ENCODE results near the gene OCA2.
A peak's percentile ranks its signal among the peaks of the same experiment; 100 is the strongest.

OCA2 gene

DNA sequence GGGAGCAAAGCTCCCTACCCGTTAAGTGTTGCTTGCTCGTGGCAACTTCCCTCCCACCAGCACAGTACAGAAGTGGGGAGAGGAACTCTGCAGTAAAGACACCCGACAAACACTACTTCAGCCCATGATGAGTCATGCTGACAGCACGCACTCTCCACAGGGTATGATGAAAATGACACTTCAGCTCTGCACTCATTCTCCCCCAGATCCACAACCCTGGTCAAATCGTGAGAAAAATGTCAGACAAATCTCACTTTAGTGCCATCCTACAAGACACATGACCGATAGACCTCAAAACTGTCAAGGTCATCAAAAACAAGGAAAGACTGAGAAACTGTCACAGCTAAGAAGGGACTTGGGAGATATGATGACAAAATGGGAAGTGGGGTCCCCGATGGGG lies 278.9 kb downstream of the OCA2 start:
- TF ChIP-seq SPI1 (IDR thresholded peaks at IDR 0.05; ENCODE audit: borderline replicate concordance, low read depth): peak; percentile 40; the same call in 1 of the 2 replicates
- TF ChIP-seq POLR2AphosphoS5 (IDR thresholded peaks at IDR 0.05; ENCODE audit: low read depth): no peak
- TF ChIP-seq, protein P1, sequence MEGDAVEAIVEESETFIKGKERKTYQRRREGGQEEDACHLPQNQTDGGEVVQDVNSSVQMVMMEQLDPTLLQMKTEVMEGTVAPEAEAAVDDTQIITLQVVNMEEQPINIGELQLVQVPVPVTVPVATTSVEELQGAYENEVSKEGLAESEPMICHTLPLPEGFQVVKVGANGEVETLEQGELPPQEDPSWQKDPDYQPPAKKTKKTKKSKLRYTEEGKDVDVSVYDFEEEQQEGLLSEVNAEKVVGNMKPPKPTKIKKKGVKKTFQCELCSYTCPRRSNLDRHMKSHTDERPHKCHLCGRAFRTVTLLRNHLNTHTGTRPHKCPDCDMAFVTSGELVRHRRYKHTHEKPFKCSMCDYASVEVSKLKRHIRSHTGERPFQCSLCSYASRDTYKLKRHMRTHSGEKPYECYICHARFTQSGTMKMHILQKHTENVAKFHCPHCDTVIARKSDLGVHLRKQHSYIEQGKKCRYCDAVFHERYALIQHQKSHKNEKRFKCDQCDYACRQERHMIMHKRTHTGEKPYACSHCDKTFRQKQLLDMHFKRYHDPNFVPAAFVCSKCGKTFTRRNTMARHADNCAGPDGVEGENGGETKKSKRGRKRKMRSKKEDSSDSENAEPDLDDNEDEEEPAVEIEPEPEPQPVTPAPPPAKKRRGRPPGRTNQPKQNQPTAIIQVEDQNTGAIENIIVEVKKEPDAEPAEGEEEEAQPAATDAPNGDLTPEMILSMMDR (IDR thresholded peaks at IDR 0.05; ENCODE audit: insufficient read depth, low read length): no peak
- peak; percentile 47 to 82 for DNase-seq (ENCODE audit: low read depth in 1 of 2, low spot score in 1 of 2)
- no peaks in the 10 kb centered on the region for H3K27me3 ChIP-seq (ENCODE audit: insufficient read depth, poor library complexity, severe bottlenecking)
- H3K4me3 ChIP-seq (replicated peaks; ENCODE audit: insufficient read depth, low read length): no peak overlapping the region
- no peak overlapping the region for H3K27ac ChIP-seq (replicated peaks)

DNA sequence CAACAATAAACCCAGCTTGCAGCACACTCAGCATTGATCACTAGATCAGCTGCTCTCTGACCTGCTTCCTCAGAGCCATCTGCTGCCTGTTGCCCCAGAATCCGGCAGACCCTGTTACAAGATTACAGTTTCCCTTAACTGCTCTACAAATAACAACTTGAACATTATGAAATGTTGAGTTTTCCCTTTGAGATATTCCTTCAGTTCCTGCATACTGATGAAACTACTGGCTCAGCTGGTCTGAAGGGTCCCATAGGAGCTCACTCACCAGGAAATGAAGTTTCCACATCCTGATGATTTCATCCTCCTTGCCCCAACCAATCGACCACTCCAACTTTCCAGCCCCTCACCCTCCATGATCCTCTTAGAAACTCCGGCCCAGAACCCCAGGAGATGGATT lies 281.9 kb downstream of the OCA2 start:
- no peaks in the 10 kb centered on the region for H3K27me3 ChIP-seq (ENCODE audit: insufficient read depth, poor library complexity, severe bottlenecking)
- H3K4me3 ChIP-seq (replicated peaks; ENCODE audit: insufficient read depth, low read length): no peak overlapping the region
- DNase-seq (ENCODE audit: low read depth in 1 of 2, low spot score in 1 of 2): no peak
- TF ChIP-seq GABPA (IDR thresholded peaks at IDR 0.05; ENCODE audit: low read depth): no peak
- no peak for TF ChIP-seq SPI1 (IDR thresholded peaks at IDR 0.05; ENCODE audit: borderline replicate concordance, low read depth)
- TF ChIP-seq REST (IDR thresholded peaks at IDR 0.05; ENCODE audit: insufficient replicate concordance, low read depth): no peak
- TF ChIP-seq, protein P1 (IDR thresholded peaks at IDR 0.05; ENCODE audit: insufficient read depth, low read length): no peak
- no peak overlapping the region for H3K27ac ChIP-seq (replicated peaks)

DNA sequence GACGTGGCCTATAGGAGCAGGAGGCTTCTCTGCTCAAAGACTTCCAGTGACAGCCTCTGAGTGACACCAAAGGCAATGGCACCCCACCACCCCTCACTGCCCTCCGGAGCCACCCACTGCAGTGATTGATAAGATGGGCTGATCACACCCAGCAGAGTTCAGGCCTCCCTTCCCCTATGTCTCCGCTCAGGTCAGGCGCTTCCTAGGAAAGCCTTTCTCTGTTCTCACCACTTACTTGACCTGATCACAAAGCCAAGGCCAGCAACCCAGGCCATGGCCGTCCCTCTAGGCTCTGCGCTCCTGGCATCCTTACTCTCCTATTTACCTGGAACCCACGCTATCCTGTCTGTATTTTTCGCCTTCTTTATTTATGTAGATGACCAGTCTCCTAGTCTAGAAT lies 282.3 kb downstream of the OCA2 start:
- no peak for DNase-seq (ENCODE audit: low read depth in 1 of 2, low spot score in 1 of 2)
- TF ChIP-seq, protein P1 (IDR thresholded peaks at IDR 0.05; ENCODE audit: insufficient read depth, low read length): no peak
- TF ChIP-seq POLR2AphosphoS5 (IDR thresholded peaks at IDR 0.05; ENCODE audit: low read depth): no peak
- no peak for TF ChIP-seq GABPA (IDR thresholded peaks at IDR 0.05; ENCODE audit: low read depth)
- TF ChIP-seq SPI1 (IDR thresholded peaks at IDR 0.05; ENCODE audit: borderline replicate concordance, low read depth): no peak
- TF ChIP-seq REST (IDR thresholded peaks at IDR 0.05; ENCODE audit: insufficient replicate concordance, low read depth): no peak
- Histone ChIP-seq H3K4me3 (replicated peaks; ENCODE audit: insufficient read depth, low read length) (no peak overlapping the region), H3K27me3 (ENCODE audit: insufficient read depth, poor library complexity, severe bottlenecking) (no peaks in the 10 kb centered on the region), H3K27ac (replicated peaks) (no peak overlapping the region)

DNA sequence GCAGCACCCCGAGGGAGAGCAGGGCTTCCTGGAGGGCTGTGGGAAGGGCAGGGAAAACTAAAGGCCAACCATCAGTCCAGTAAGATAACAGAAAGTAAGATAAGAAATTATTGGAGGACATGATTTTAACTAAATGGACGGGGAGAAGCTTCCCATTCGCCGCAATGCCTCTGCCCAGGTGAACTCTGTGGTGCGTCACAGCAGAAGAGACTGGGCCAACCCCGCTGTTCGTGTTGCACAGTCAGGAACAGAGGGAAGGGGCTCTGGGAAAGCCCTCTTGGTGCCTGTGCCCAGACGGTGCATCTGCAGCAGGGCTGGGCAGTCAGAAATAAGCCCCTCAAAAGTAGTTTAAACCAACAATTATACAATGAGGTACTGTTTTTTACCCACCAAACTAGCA lies 284.1 kb downstream of the OCA2 start:
- Histone ChIP-seq H3K27me3 (ENCODE audit: insufficient read depth, poor library complexity, severe bottlenecking) (no peaks in the 10 kb centered on the region), H3K4me3 (replicated peaks; ENCODE audit: insufficient read depth, low read length) (no peak overlapping the region), H3K27ac (replicated peaks) (no peak overlapping the region)
- TF ChIP-seq, protein P1 (IDR thresholded peaks at IDR 0.05; ENCODE audit: insufficient read depth, low read length): no peak
- no peak for TF ChIP-seq REST (IDR thresholded peaks at IDR 0.05; ENCODE audit: insufficient replicate concordance, low read depth)
- TF ChIP-seq SPI1 (IDR thresholded peaks at IDR 0.05; ENCODE audit: borderline replicate concordance, low read depth): no peak
- no peak for TF ChIP-seq GABPA (IDR thresholded peaks at IDR 0.05; ENCODE audit: low read depth)
- no peak for TF ChIP-seq POLR2AphosphoS5 (IDR thresholded peaks at IDR 0.05; ENCODE audit: low read depth)
- DNase-seq (ENCODE audit: low read depth in 1 of 2, low spot score in 1 of 2): no peak

Measured in HL-60 (cell line).